ENCODE data around the gene MAD2L1BP.
"Not testable (repeated sequence)": the region's sequence is repeated elsewhere in the genome, so short reads cannot be mapped to it uniquely, and the experiment has no call there.

The MAD2L1BP gene

DNA sequence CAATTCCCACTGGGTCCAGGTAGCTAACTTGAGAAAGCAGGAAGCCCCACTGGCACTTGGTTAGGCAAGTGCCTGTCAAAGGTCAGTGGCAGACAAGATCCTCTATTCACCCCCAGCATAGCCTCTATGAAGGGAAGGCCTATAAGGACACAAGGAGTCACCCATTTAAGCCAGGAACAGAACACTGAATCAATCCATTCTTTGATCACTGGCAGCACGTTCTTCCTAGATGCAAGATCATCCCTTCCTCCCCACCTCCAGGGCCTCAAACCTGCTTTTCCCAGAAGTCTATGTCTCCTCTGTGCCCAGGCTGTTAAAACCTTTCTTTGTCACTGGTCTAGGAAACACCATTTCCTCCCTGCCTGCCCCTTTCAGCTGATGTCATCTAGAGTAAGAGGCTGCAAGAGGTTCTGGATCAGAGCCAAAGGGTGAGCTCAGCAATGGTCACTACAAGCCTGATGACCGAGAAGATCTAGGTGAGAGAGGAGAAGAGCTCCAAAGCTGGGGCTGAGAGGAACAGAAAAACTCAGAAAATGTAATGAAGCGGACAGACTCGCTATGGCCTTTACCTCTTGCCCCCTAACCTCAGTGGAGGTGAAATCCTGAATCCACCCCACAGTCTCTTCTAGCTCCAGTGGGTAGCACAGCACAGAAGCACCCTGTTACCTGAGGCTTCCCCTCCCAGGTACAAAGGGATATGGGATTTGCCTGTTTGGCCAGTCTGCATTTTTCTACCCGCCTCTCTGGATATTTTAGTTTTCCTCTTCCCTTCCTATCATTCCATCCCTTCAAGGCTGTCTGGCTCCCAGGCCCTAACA, 8.4 kb upstream of the MAD2L1BP start:
- peak; percentile 85 for DNase-seq

DNA sequence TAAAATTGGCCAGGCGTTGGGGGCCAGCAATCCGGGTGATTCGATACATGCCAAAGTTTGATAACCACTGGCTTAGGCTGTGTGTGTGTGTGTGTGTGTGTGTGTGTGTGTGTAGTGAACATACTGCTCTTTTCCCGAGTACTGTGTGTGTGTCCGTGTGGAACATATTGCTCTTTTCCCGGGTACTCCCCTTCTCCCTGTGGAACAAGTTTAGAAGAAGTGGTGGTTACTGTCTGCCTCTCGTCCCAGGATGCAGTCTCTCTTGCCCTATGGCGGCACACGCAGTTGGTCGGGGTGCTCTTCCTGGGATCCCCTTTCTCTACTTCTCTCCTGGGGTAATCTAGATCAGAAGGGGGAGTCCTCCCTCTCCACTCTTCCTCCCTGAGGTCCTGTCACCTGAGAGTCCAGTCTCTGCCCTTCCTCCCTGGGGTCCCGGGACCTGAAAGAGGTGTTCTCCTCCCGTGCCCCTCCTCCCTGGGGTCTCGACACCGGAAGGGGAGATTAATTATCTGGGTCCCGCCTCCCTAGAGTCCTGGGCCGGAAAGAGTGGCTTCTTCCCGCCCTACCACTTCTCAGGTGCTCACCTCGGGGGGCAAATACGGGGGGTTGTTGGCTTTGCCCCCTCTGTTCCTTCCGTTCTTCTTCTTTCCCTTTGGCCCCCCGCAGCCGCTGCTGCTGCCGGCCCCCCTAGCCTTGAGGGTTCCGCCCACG, 7.1 kb upstream of the MAD2L1BP start:
- peak; percentile 52 for DNase-seq

DNA sequence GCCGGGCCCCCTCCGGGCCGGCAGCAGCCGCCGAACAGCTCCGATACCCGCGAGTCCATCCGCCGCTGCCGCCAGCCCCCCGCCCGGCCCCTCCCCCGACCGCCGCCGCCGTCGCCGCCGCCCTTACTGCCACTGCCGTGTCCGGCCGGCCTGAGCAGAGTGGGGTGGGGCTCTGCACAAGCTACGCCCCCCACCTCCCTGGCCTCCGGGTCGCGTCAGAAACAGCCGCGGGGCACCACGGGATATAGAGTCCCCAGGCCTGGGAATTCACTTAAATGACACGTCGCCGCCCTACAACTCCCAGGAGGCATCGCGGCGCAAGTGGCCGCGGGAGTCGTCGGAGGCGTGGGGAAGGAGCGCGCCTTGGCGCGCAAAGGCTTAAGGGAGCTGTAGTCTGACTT, 6.5 kb upstream of the MAD2L1BP start, which contains the start of gene GTPBP2:
Gene GTPBP2, minus strand, starts transcription at position 161 of the 401 bp plus-strand sequence. Its CDS starts 102 bp downstream, at position 59.
- DNase-seq = peak; percentile 99

DNA sequence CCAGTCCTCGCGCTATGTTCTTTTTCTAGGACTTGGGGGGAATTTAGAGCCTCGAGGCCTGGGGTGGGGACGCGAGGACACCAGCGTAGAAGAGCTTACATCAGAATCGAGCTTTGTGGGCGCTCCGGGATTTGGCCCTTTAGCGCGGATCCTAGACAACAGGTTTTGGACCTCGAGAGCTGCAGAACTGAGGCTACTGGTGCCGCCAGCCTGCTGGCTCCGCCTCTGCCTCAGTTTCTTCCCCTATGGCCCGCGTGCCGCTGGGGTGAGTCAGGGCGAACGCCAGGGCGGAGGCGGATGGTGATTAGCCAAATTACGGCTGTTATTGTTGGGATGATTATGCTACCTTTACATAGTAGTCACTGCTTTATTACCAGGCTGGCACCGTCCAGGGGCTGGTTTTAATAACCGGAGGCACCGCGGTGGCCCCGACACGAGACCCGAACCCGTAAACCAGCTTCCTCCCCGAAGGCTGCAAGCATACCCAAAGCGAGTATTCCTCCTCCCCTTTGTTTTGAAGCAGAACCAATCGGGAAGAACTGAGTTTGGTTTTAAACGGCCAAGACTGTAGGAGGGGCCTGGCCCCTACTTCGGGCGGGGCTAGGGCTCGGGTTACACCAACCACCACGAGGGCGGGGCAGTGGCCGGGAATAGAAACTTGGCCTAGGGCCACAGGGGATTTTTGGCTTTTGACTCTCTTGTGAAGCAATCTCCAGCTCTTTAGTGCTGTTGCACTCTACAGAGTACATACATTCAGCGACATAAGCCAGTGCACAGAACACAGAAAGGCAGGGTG, 5.9 kb upstream of the MAD2L1BP start:
- peak; percentile 99 for DNase-seq

DNA sequence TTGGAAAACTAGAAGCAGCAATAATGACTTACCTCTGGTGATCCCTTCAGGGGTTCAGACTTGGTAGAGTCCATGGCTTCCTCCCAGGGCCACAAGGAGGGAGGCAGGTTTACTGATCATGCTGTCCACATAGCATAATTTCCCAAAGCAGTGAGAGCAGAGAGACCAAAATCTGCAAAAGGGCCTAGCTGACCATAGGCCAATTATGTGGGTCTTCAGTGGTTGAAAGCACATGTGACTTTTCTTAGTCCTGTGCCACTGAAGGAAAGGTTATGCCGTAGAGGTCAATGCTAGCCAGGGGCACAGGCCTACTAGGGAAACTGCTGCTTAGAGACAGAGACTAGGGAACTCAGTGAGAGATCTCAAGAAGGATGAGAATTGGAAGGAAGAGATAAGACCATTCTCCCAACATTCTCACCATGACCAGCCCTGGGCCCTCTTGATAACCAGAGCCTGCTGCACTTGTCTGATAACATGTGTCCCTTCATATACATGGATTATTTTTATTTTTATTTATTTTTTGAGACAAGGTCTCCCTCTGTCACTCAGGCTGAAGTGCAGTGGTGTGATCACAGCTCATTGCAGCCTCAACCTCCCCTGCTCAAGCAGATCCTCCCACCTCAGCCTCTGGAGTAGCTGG, 4.5 kb upstream of the MAD2L1BP start:
- DNase-seq = no peak

DNA sequence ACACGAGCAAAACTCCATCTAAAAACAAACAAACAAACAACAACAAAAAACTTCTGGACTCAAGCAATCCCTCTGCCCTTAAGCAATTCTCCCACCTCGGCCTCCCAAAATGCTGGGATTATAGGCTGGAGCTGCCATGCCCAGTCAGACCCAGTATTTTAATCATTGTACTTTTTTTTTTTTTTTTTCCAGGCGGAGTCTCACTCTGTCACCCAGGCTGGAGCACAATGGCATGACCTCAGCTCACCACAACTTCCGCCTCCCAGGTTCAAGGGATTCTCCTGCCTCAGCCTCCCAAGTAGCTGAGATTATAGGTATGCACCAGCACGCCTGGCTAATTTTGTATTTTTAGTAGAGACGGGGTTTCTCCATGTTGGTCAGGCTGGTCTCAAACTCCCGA, 2.6 kb upstream of the MAD2L1BP start:
- not testable (repeated sequence) for DNase-seq

DNA sequence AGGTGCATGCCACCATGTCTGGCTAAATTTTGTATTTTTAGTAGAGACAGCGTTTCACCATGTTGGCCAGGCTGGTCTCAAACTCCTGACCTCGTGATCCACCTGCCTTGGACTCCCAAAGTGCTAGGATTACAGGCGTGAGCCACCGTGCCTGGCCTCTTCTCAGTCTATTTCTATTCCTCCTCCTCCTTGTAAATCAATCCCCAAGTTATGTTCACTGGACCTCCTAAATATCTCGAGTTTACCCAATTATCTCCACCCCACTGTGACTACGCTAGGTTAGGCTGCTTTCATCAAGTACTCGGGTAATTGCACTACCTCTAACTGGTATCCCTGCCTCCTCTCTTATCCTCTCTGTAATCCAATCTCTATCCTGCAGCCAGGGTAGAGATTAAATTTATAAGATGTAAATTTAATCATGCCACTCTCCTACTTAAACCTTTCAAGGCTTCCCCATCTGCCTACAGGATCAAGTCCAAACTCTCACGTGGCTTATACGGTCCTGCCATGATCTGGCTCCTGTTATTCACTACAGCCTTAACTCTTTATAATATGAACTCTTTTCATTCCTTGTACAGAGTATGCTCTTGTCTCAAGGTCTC, 837 bp upstream of the MAD2L1BP start:
- DNase-seq = no peak

DNA sequence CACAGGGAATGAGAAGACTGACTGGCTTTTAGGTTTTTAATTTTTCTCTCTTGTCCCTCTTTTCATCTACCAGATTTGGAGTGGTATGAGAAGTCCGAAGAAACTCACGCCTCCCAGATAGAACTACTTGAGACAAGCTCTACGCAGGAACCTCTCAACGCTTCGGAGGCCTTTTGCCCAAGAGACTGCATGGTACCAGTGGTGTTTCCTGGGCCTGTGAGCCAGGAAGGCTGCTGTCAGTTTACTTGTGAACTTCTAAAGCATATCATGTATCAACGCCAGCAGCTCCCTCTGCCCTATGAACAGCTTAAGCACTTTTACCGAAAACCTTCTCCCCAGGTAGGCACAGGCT, 644 bp downstream of the MAD2L1BP start:
- peak; percentile 24 for DNase-seq

DNA sequence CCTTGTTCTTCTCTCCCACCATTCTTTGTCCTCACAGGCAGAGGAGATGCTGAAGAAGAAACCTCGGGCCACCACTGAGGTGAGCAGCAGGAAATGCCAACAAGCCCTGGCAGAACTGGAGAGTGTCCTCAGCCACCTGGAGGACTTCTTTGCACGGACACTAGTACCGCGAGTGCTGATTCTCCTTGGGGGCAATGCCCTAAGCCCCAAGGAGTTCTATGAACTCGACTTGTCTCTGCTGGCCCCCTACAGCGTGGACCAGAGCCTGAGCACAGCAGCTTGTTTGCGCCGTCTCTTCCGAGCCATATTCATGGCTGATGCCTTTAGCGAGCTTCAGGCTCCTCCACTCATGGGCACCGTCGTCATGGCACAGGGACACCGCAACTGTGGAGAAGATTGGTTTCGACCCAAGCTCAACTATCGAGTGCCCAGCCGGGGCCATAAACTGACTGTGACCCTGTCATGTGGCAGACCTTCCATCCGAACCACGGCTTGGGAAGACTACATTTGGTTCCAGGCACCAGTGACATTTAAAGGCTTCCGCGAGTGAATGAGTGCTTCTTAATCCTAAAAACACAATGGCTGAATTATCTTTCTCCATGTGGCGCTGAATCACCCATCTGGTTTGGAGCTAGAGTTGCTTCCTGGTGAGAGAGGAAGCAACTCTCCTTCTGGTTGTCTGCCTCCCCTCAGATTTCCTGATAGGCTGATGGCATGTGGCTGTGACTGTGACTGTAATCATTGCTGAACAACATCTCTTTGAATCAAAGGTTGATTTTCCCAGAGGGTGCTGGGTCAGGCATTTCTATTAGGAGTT, 4.6 kb downstream of the MAD2L1BP start:
- no peak for DNase-seq

DNA sequence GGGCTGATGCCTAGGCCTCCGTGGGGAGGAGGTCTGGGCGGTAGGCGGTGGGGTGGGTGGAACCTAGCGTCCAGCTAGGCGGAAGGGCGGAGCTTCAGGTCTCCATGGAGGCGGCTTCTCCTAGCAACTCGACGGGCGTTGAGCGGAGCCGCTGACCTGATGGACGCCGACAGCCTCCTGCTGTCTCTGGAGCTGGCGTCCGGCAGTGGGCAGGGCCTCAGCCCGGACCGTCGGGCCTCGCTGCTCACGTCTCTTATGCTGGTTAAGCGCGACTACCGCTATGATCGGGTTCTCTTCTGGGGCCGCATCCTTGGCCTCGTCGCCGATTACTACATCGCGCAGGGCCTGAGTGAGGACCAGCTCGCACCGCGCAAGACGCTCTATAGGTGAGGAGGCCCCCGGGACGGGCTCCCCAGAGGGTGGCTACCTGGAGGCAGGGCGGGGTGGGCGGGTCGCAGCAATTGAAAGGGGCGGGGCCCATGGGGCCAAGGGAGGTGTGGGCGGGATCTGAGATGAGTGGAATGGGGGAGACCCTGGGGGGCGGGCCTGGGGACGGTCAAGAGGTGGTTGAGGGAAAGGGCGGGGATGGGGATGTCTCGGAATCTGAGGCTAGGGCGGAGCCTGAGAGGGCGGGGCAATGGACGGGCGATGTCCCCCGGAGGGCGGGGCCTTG, 9.4 kb downstream of the MAD2L1BP start, which contains the start of gene RSPH9:
Gene RSPH9, plus strand, starts transcription at position 97 of the 673 bp plus-strand sequence. Its CDS starts 63 bp downstream, at position 160.
- DNase-seq = no peak

DNA sequence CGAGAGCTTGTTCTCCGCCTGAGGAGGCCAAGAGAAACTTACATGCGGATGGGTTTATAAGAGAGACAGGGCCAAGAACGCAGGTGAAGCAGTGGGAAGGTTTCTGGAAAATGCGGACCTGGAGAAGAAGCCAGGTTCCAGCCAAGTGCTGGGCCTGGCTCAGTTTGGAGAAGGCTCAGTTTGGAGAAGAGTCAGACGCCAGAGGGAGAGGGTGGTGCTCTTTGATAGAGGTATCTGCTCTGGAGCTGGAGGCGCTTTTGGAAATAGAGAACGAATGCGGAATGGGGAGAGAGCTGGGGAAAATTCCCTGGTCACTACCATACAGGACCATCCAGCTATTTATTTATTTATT, 9.9 kb downstream of the MAD2L1BP start:
- DNase-seq = no peak

DNA sequence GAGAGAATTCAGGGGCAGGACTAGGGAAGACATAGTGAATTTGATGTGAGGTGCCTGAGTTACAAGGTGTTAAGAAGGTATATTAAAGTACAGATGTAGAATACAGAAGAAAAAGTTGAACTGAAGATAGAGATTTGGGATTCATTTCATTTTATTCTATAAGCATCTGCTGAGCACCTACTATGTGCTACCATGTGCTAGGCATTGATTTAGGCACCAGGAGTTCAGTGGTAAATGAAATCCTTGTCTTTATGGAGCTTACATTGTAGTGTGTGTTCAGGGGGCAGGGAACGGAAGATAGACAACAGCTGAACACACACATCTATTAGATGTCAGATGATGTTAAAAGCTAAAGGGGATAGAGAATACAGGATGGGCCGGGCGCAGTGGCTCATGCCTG, 12.0 kb downstream of the MAD2L1BP start:
- no peak for DNase-seq

DNA sequence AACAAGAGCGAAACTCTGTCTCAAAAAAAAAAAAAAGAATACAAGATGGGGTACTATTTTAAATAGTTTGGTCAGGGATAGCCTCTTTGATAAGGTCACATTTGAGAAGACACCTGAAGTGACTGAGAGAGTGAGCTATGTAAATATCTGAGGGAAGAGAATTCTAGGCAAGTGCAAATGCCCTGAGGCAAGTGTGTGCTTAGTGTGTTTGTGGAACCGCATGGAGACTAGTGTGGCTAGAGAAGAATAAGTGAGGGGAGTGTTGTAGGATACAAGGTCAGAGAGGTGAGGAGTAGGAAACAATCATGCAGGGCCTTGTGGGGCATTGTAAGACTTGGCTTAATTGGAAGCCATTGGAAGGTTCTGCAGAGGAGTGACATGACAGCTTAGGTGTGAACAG, 12.6 kb downstream of the MAD2L1BP start:
- no peak for DNase-seq

DNA sequence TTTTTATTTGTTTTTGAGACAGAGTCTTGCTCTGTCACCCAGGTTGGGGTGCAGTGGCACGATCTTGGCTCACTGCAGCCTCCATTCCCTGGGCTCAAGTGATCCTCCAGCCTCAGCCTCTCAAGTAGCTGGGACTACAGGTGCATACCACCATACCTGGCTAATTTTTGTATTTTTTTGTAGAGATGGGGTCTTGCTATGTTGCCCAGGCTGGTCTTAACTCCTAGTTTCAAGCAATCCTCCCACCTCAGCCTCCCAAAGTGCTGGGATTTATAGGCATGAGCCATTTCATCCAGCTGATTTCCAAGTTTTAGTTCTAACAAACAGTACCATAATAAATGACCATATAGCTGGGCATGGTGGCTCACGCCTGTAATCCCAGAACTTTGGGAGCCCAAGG, 17.2 kb downstream of the MAD2L1BP start:
- DNase-seq = not testable (repeated sequence)

DNA sequence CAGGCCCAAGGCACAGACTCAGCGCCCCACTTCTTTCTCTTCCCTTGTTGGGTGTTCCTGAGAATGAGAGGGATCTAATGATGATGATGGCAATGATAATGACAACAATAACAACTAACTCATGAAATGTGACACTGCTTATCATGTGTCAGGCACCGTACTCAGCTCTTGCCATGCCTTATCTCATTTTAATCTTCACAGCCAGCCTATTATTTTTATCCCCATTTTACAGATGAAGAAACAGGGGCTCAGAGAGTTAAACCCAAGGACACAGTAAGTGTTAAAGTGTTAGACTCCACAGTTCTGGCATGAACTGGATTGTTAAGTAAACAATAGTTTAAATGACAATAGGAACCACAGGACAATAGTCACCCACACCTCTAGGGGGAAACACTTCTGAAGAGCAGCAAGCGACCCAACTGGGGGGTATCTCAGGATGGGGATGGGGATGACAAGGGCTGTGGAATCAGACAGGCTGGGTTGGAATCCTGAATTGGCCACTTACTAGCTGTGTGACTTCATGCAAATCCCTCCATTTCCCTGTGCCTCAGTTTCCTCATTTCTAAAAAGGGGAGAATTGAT, 21.7 kb downstream of the MAD2L1BP start:
- no peak for DNase-seq

DNA sequence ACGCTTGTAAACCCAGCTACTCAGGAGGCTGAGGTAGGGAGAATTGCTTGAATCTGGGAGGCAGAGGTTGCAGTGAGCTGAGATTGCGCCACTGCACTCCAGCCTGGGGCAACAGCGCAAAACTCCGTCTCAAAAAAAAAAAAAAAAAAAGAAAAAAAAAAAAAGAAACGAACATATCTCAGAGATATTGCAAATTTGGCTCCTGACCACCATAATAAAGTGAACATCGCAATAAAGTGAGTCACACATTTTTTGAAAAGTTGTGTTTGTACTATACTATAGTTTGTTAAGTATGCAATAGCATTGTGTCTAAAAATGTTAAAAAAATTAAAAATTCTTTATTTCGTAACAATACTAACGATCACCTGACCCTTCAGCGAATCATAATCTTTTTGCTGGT, 22.5 kb downstream of the MAD2L1BP start:
- no peak for DNase-seq

DNA sequence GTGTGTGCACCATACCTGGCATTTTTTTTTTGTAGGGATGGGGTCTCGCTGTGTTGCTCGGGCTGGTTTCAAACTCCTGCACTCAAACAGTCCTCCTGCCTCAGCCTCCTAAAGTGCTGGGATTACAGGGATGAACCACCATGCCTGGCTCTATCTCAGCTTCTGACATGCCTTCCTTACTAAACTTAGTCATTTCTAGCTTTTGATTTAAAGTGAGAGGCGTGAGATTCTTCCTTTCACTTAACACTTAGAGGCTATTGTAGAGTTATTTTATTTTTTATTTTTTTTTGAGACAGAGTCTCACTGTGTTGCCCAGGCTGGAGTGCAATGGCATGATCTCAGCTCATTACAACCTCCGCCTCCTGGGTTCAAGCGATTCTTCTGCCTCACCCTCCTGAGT, 27.3 kb downstream of the MAD2L1BP start:
- DNase-seq = not testable (repeated sequence)

DNA sequence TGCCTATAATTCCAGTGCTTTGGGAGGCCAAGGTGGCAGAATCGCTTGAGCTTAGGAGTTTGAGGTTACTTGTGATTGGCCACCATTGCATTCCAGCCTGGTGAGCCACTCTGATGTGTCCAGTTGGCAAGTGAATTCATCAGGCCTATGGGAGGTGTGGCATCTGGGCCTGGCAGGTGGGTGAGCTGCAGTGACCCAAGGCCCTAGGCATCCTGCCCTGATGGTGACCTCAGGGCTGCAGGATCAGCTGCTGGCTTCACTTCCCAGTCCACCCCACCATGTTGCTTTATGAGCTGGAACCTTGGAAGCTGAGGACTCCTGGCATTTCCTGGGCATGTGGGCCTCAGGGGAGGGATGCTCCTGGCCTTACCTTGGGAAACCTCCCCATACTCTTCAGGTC, 29.7 kb downstream of the MAD2L1BP start:
- peak; percentile 36 for DNase-seq

DNA sequence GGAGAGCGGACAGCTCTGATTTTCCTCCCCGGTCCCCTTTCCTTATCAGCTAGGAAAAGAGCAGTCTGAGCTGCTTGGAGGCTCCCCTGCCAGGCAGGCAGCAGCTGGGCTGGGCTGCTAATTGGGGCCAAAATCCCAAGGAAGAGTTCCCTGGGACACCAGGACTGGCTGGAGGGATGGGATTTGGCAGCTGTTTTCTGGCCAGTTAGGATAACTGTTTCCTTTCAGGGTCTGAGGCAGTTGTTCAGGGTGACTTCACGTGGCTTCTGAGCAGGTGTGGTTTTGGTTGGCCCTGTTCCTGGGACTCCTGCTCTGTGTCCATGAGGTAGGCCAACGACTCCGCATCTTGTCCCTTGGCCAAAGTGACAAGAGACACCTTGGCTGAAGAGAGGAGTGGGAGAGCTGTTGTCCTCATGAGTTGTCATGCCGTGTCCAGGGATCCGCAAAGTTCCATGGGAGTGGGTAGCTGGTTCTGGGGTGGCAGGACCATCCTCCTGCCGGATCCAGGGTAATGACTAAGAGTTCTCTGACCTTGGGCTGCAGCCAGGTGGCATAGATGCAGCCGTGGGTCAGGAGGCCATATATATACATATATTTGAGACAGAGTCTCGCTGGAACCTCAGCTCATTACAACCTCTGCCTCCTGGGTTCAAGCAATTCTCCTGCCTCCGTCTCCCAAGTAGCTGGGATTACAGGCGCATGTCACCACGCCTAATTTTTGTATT, 30.7 kb downstream of the MAD2L1BP start:
- DNase-seq = peak; percentile 35

Data from RPMI8226 (cell line).